HepG2 (cell line): Measurements from ENCODE around the gene CNNM4. TPM values are rescaled to one million over a fixed set of nuclear protein-coding genes. Genes with fewer than 3 reads are reported as not detected.

Experiments
- ATAD3A ChIP-seq: sonication (generic); formaldehyde crosslinking; IDR thresholded peaks from 2 replicates; pipeline ENCODE4 v1.4.0; 2020; ENCODE audit warnings: missing genetic modification reagents
- DBP ChIP-seq: sonication (generic); formaldehyde crosslinking; IDR thresholded peaks from 2 replicates; pipeline ENCODE4 v1.4.0; 2020; ENCODE audit warnings: missing genetic modification reagents; ENCODE audit errors: not compliant biosample characterization
- DR1 ChIP-seq: sonication (generic); formaldehyde crosslinking; IDR thresholded peaks from 2 replicates; pipeline ENCODE4 v1.8.0; 2021; ENCODE audit warnings: mild to moderate bottlenecking, missing genetic modification reagents, inconsistent platforms
- DZIP1 ChIP-seq: sonication (generic); formaldehyde crosslinking; IDR thresholded peaks from 2 replicates; pipeline ENCODE4 v1.5.0; 2020; ENCODE audit warnings: mild to moderate bottlenecking, missing genetic modification reagents
- GATAD1 ChIP-seq: IDR thresholded peaks from 2 replicates; pipeline ENCODE4 v1.6.1; 2016; ENCODE audit warnings: missing genetic modification reagents, missing compliant biosample characterization
- GPN1 ChIP-seq: sonication (generic); formaldehyde crosslinking; IDR thresholded peaks from 2 replicates; pipeline ENCODE4 v1.5.1; 2020; ENCODE audit warnings: missing genetic modification reagents, borderline replicate concordance
- GZF1 ChIP-seq: sonication (generic); formaldehyde crosslinking; IDR thresholded peaks from 2 replicates; pipeline ENCODE4 v1.5.1; 2020; ENCODE audit warnings: mild to moderate bottlenecking, missing genetic modification reagents
- HINFP ChIP-seq: sonication (generic); formaldehyde crosslinking; IDR thresholded peaks from 2 replicates; pipeline ENCODE4 v1.4.0; 2020; ENCODE audit warnings: low read depth, mild to moderate bottlenecking, missing genetic modification reagents
- HOMEZ ChIP-seq: IDR thresholded peaks from 2 replicates; pipeline ENCODE4 v1.6.1; 2016; ENCODE audit warnings: low read depth
- KDM3A ChIP-seq: IDR thresholded peaks from 2 replicates; pipeline ENCODE4 v1.6.1; 2018; ENCODE audit warnings: low read depth, missing compliant biosample characterization
- MBNL3 ChIP-seq: fragments of 250-450 bp; sonication (Bioruptor Pico); conservative IDR thresholded peaks from 2 replicates; pipeline ENCODE4 v1.8.0; 2022; ENCODE audit warnings: mild to moderate bottlenecking, inconsistent platforms
- PRDM10 ChIP-seq: sonication (generic); formaldehyde crosslinking; IDR thresholded peaks from 2 replicates; pipeline ENCODE4 v1.4.0; 2020; ENCODE audit warnings: low read depth, missing genetic modification reagents
- RARA ChIP-seq: IDR thresholded peaks from 2 replicates; pipeline ENCODE4 v1.6.1; 2016; ENCODE audit warnings: missing genetic modification reagents, missing compliant biosample characterization
- SOX6 ChIP-seq, 2 experiments: fragments of 450-650 bp in 1 of 2; sonication (generic) in 1 of 2; formaldehyde crosslinking in 1 of 2; IDR thresholded peaks; 2 replicates each; pipeline versions ENCODE4 v1.4.0 to v1.6.1; 2017 to 2020; ENCODE audit warnings: antibody characterized with exemption in 1 of 2, mild to moderate bottlenecking in 1 of 2, missing genetic modification reagents in 1 of 2
- TMF1 ChIP-seq: sonication (generic); formaldehyde crosslinking; IDR thresholded peaks from 2 replicates; pipeline ENCODE4 v1.8.1; 2022; ENCODE audit warnings: low read depth, missing genetic modification reagents
- ZNF256 ChIP-seq: sonication (generic); formaldehyde crosslinking; conservative IDR thresholded peaks from 2 replicates; pipeline ENCODE4 v1.4.0; 2020; ENCODE audit warnings: missing genetic modification reagents
- ZNF747 ChIP-seq: sonication (generic); formaldehyde crosslinking; IDR thresholded peaks from 2 replicates; pipeline ENCODE4 v1.8.1; 2023; ENCODE audit warnings: missing genetic modification reagents, mild to moderate bottlenecking, borderline replicate concordance
- ZNF891 ChIP-seq: sonication (generic); formaldehyde crosslinking; IDR thresholded peaks from 2 replicates; pipeline ENCODE4 v1.5.0; 2020; ENCODE audit warnings: mild to moderate bottlenecking, missing genetic modification reagents
- polyA plus RNA-seq, 8 experiments: library from polyadenylated mRNA; depleted of rRNA in 3 of 8; stranded (reverse) in 7 of 8; unstranded in 1 of 8; fragments of >200 nt; fragmentation: Illumina TruSeq in 4 of 8; extraction: Trizol in 4 of 8; gene quantifications; 2 replicates each; pipeline versions ENCODE4 v1.2.1 to v1.2.3, GENCODE V29; 2011 to 2016; ENCODE audit warnings: low read depth in 4 of 8, missing spikeins in 1 of 8, mixed read lengths in 1 of 8; ENCODE audit not compliant: insufficient read depth in 1 of 8
- total RNA-seq, 5 experiments: library from RNA; depleted of rRNA; stranded (reverse); fragments of >200 nt; fragmentation: Illumina TruSeq; extraction: Trizol; gene quantifications; 2 replicates each; pipeline ENCODE4 v1.2.3, GENCODE V29; 2016; ENCODE audit warnings: low read depth in 1 of 5

The CNNM4 gene
- total and polyA plus RNA-seq, 2 of the 13 experiments (the other 11 are each of a cell fraction or from before 2014, with no cell fraction given), result 5.9 to 8.4 TPM

- TF ChIP-seq SOX6 (IDR thresholded peaks at IDR 0.05) (no peak), SOX6 (CRISPR knock-in tag; IDR thresholded peaks at IDR 0.05) (no peak), PRDM10 (CRISPR knock-in tag) (no peak), TMF1 (CRISPR knock-in tag) (peak; percentile 81; the same call in 1 of the 2 replicates), MBNL3 (CRISPR knock-in tag) (no peak), ZNF747 (CRISPR knock-in tag) (peak; percentile 98), RARA (CRISPR knock-in tag) (peak; percentile 43), DZIP1 (CRISPR knock-in tag) (no peak; the same call in 1 of the 2 replicates), ATAD3A (no peak), GPN1 (peak; percentile 89), HOMEZ (no peak; the same call in 1 of the 2 replicates), GZF1 (CRISPR knock-in tag) (no peak), HINFP (peak; percentile 93), ZNF256 (CRISPR knock-in tag) (0 out of 2 replicates have a peak, but pooled peaks have one; percentile 45), DR1 (CRISPR knock-in tag) (peak; percentile 71), DBP (CRISPR knock-in tag) (no peak), ZNF891 (CRISPR knock-in tag) (peak; percentile 58), KDM3A (peak; percentile 87; the same call in 1 of the 2 replicates), GATAD1 (CRISPR knock-in tag) (peak; percentile 72)
Measured at GRCh38 chr2:96857667-96858372, 97.1 kb downstream of the CNNM4 start, which contains the start of gene ANKRD39 (continued).
